SKM-1 treated with dmso at 0.1 percent for 144 hours (cell line): ENCODE results near the gene CCDC154.
"Not testable (repeated sequence)": the region's sequence is repeated elsewhere in the genome, so short reads cannot be mapped to it uniquely, and the experiment has no call there.

Experiments
- DNase-seq: peaks from one replicate; lab custom pipeline; 2025; ENCODE audit not compliant: unreplicated experiment; lab: John Stamatoyannopoulos, UW

CCDC154 gene

DNA sequence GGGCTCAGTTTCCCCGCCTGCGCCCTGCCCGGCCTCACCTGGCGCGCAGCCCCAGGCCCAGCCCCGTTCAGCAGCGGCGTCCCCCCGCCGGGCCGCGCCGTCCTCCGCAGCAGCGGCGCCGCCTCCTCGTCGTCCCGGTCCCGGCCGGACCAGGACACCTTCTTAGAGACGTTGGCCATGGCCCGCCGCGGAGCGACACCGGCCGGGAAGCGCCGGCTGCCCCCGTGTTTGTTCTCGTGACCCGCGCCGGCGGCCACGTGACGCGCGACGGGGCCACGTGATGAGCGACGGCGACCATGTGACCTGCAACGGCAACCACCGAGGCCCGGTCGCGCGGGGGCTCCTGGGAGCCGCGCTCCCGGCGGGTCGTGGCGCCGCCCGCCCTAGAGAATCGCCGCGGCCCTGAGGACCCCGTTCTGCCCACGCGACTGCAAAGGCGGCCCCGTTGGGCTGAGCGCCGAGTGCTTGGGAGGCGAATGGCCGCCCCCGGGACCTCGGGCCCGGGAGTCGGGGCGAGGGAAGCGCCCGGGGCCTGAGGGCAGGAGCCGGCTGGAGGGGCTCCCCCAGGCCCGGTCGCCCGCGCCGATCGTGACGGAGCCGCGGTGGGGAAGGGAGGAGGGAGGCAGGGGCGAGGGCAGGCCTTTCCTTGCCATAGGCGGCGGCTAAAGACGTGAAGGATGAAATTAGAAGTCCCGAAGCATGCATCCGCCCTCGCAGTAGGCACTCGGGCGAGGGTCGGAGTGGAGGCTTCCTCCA, 30.6 kb upstream of the CCDC154 start, which contains the start of gene CLCN7:
TSS of gene CLCN7 (minus strand) at position 233 of the 756 bp plus-strand sequence. CDS start at position 179, 54 bp downstream.
- peak; percentile 60 for DNase-seq

DNA sequence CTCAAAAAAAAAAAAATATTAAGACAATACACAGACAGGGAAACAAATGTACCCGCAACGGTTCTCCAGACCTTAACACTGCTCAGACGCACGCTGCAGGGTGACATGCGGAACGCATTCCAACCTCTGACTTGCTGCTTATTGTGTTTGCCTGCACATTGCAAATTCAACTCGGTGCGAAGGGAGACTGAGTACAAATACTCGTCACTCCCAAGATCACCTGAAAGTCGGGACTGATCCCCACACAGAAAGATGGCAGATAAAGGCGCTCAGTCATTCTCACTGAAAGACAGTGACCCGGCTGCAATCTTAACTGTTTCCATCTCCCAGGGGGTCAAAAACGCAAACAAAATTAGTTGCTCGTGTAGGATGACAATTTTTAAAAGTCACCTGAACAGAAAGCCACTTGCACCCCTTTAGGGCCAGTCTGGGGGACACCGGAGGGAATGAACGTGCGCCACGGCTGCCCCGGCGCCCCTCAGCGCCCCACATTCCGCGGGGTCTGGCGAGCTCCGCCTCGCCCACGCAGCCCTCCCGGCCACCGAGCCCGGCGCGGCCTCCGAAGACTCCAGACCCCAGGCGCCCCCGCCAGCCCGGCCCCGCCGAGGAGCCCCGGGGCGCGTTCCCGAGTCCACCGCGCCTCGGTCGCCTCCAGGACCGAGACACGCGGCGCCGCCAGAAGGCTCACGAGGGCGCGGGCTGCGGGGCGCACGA, 29.9 kb upstream of the CCDC154 start:
- DNase-seq: no peak

DNA sequence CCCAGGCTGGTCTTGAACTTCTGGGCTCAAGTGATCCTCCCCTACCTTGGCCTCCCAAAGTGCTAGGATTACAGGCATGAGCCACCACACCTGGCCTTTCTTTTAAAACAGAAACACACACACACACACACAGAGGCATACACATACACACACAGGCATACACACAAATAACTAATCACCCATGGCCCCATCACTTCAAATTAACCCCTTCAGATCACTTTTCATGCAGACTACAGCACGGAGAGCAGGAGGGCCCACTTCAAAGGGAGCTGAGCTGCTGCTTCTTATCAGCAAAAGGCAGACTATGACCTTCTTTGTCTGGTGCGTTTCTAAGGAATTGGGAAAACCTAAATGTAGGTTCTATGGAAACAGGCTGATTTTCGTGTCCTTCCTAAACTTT, 28.6 kb upstream of the CCDC154 start:
- DNase-seq: no peak

DNA sequence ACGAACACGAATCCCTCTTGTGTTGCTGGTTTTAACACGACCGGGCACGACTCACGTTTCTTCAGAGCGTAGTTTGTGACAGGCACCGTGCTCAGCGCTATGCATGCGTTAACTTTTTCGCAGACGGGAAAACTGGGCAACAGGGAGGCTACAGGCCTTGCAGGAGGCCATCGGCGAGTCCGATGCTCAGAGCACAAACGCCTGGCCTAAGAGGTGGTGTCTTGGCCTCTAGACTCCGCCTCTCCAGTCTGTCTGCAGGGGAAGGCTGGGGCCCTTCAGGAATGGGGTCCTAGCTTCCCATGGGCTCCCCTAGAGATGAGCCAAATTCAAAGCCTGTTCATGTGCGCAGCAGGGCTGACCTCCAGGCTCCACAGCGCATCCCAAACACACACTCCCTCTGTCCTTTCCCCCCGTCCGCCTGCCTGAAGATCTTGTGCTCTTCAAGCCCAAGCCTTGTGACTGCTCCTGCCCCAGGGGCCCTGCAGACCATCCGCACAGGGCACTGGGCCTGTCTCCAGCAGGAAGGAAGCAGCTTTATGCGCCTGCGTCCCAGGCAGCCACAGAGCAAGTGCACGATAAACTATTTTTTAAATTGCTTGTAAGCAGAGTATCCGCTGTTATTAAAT, 27.3 kb upstream of the CCDC154 start:
- DNase-seq: no peak

DNA sequence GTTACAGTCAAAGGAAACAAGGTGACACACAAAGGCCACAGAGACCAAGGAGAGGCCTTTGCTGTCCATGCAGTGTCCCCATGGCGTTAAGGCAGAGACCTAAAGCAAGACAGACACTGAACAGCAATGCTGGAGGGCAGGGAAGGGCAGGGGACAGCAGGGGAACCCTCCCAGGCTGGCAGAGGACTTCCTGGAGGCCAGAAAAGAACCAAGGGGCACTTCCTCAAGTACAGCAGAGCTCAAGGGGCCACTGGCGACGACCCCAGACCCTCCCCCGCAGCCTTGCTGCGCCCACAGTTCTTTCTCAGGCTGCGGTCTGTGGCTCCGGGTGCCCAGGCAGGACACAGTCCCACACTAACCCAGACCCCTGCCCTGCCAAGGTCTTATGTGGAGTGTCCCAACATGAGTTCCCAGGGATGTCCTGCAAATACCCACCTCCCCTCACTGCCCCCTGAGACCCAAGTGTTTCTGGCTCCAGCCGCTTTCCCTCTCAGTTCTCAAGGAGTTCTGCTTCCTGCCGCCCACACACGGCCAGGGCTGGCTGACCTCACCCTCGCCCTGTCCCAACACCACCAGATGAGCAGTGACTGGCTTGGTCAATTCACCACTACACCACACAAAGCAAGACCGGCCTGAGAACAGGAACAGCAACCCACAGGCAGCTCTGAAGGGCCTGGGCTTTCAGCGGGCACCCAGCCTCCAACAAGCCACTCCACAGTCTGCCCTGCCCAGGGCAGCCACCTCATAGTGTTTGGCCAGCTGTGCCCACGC, 26.3 kb upstream of the CCDC154 start:
- peak; percentile 60 for DNase-seq

DNA sequence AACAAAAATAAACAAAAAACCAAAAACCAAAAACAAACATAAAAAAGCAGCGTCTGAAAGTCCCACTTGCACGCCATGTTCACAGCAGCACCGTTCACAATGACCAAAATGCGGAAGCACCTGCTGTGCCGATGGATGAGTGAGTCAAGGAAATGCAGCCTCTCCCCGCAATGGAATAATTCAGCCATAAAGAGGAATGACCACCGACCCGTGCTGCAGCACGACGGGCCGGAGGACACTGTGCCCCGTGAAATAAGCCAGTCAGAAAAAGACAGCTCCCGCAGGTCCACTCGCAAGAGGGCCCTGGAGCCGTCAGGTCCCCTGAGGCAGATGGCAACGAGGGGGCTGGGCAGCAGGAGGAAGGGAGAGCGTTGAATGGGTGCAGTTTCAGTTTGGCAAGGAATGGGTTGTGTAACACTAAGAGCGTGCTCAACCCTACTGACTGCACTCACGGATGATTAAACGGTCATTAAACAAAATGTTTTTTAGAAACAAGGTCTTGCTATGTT, 25.4 kb upstream of the CCDC154 start:
- DNase-seq: peak; percentile 91

DNA sequence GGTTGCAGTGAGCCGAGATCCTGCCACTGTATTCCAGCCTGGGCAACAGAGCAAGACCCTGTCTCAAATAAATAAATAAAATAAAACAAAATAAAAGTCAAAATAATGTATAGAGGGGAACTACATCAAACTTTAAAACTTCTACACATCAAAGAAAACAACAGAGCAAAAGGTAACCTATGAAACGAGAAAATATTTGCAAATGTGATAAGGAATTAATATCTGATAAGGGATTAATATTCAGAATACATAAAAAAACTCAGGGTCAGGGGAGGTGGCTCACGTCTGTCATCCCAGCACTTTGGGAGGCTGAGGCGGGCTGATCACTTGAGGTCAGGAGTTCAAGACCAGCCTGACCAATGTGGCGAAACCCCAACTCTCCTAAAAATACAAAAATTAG, 24.8 kb upstream of the CCDC154 start:
- DNase-seq: not testable (repeated sequence)

DNA sequence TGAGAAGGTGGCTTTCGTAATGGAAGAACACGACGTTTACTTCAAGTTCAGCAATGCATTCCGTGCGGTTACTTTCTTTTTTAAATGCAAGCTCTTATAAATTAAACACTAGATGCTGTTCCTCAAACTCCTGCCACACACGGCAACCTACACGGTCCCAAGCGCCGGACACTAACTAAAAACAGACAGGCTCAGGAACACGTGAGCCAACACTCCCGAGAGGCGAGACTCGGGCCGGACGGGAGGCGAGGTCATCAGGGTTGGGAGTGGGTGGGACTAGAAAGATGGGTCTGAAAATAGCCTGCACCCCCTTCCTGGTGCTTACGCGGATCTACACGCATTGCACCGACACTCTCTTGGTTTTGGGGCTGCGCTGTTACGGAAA, 24.1 kb upstream of the CCDC154 start:
- DNase-seq: no peak

DNA sequence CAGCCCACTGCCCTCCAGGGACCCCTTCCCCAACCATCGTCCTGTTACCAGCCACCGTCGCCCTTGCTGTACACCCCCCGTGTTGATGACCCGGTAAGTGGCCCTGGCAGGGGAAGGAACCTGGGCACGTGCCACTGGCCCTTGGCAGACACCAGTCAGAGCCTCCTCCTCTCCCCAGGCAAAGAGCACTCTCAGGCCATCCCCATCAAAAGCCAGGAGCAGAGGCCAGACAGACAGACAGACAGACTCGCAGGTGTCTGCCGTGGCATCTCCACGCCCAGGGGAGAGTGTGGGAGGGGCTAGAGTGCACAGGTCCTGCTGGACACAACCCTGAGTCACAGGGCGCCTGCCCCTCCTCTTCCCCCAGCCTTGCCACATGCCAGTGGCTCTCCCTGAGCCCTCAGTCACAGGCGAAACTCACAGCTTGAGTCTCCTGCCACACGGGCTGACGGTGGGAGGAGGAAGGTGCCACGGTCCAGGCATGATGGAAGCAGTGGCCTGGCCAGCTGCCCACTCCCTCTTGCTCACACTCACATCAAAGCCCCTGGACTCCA, 22.7 kb upstream of the CCDC154 start:
- no peak for DNase-seq

DNA sequence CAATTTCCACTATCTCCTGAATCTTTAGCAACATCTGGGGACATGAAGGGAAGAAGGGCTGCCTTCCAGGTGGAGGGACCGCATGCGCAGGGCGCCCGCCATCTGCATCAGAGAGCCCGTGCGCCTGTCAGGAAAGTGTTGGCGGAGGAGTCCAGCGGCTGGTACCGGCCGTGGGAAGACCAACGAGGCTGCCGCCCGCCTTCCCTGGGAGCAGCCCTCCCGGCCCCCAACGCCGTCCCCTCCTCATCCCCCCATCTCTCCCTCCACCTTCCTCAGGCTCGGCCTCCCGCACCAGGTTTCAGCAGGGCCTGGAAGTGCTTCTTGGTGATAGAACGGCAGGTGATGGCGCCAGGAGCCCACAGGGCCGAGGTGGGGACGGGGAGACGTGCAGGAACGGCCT, 21.7 kb upstream of the CCDC154 start:
- no peak for DNase-seq

DNA sequence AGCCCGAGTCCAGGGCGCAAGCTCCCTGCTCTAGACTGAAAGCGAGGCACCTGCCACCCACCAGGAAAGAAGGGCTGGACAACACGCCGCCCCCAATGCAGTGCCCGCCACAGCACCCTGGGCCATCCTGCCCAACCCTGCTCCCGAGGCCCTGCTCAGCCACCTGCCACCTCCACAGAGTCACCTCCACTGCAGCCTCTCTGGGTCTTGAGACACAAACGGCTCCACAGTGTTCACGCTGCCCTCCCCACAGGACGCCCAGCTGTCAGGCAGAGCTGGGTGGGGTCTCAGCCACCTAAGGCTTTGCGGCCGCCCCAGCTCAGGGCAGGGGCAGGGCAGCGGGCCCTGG, 21.2 kb upstream of the CCDC154 start:
- no peak for DNase-seq

DNA sequence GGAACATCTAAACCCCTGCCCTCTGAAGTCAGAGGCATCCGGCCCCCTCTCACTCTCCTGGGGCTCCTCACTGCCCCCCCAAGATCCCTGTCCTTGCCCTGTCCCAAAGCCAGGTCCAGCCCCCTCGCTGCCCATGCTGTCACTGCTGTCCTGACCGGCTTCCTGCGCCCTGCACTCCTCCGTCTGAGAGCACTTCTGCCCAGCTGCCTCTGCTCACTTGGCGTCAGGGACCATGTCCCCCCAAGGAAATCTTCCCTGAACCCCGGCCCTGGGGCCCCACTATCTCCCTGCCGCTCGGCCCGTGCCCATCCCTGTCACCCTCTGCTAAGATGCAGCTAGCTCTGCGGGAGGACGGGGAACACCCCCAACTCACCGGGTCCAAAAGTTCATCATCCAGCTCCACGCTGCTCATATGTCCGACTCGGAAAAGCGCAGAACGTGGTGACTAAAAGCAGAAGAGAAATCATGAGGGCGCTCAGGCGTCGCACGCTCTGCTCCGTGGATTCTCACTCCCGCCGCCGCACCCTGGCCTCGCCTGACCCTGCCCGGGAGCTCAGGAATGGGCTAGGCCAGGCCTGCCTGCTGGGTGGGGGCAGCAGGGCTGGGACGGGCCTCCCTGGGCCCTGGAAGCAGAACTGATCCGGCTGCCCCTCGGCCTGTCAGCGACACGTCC, 20.7 kb upstream of the CCDC154 start:
- no peak for DNase-seq

DNA sequence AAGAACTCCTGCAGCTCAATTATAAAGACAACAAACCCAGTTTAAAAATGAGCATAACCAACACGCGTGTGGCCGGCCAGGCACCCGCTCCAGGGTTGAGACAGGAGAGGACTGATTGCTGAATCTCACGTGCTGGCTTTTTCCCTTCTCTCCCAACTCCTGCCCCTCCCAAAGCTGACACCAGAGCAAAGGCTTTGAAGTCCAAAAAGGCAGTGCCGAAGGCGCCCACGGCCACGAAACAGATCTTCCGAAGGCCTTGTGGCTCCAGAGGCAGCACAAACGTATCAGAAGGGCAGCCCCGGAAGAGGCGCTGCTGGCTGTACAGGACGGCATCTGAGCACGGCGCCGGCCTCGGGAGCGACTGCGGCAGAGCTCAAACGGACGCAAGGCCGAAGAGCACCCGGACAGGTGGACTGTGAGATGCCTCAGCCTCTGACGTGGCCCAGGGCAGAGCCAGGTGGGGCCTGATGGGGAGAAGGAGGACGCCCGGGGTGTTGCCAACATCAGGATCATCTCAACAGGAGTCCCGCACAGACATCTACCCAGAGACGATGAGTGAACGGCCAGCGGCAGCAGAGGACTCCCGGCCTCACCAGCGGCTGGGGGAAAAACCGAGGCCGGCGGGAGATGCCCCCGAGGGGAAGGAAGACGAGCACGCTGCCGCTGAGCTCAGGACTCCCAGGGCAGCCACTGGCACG, 20.0 kb upstream of the CCDC154 start:
- DNase-seq: no peak

DNA sequence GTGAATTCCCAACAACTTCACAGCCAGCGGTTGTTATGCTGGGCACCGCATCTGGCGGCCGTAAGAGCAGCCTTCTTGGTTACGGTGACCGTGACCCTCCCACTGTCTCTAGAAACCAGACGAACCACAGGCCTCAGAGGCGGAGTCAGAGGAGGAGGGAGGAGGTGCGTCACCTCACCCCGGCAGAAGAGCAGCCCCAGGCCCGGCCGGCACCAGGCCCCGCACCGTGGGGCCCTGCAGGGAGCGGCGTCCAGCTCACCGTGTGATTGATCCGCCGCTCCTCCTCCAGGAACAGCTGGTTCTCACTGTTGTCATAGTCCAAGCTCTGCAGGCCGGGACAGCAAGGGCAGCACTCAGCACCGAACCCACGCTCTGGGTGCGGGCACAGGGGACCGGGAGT, 16.8 kb upstream of the CCDC154 start:
- no peak for DNase-seq

DNA sequence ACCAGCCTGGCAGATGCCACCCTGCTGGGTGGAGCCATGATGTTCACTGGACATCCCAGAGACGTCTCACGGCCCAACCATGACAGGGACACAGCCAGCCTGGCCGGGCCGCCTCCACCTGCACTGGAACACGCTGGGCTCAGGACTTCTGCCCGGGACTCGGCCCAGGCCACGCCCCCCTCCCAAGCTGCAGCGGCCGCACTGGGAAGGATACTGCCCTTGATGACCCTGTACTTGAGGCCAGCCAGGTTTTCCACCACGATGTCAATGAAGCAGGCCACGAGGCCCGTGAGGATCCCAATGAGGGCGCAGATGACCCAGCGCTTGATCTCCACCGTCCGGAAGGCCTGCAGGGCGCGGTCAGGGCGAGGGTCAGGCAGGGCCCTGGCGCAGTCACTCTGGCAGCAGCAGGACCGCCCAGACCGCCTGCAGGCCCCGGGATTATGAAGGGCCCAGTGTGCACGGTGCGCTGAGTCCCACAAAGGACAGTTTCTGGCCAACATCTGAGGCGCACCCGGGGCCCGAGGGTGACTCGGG, 16.3 kb upstream of the CCDC154 start:
- no peak for DNase-seq

DNA sequence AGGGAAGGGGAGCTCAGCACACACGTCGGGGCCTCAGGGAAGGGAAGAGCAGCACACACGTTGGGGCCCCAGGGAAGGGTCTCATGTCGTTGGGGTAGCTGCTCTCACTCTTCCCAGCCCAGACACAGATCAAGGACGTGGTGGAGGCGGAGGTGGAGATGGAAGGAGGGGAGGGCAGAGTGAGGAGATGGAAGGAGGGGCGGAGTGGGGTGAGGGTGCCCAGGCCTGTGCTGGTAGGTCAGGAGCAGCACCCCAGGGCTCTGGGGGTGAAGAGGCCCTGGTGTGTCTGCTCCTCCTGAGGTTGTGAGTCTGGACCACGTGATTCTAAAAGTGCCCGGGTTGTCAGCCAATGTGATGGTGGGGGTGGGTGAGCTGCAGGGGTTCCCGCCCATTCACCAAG, 15.6 kb upstream of the CCDC154 start:
- DNase-seq: no peak

DNA sequence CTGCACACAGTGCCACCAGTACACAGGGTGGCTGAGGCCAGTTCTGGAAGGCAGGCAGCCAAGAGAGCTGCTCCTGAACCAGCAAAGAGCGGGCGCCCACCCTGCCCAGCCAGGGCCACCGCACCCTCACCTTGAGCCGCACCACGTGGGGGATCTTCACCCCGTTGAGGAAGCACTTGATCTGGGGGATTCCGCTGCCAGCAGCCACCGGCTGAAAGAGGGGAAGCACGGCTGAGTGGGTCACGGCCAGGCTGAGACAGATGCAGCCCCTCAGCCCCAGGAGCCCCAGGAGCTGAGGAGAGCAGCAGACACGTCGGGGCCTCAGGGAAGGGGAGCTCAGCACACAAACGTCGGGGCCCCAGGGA, 14.6 kb upstream of the CCDC154 start:
- DNase-seq: no peak

DNA sequence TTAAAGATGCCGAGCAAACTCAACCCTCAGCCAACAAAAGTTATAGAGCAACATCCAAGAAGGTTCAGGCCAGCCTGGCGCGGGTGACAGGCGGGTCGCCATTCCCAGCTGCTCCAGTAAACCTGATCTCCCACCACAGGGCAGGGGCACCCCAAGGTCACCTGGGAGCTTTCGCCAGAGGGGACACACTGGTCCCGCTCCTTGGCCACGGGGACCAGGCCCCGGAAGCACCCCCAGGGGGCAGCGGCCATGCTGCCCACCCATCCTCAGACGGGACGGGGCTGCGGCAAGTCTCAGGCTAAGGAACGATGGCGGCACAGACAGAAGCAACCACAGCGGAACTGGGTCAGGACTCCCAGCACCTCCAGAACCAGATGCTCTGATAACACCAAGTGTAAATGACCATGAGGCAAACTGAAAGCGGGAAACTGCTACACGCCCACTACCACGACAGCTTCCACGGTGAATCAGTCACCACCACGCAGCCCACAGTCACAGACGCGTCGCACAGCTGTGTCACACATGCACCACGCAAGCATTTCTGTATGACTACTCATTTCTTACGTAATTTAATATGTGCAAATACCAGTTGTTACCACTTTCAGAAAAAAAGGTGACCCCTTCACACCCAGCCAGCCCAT, 14.1 kb upstream of the CCDC154 start:
- no peak for DNase-seq
